Measurements from ENCODE around the gene MFAP4.

The MFAP4 gene

DNA sequence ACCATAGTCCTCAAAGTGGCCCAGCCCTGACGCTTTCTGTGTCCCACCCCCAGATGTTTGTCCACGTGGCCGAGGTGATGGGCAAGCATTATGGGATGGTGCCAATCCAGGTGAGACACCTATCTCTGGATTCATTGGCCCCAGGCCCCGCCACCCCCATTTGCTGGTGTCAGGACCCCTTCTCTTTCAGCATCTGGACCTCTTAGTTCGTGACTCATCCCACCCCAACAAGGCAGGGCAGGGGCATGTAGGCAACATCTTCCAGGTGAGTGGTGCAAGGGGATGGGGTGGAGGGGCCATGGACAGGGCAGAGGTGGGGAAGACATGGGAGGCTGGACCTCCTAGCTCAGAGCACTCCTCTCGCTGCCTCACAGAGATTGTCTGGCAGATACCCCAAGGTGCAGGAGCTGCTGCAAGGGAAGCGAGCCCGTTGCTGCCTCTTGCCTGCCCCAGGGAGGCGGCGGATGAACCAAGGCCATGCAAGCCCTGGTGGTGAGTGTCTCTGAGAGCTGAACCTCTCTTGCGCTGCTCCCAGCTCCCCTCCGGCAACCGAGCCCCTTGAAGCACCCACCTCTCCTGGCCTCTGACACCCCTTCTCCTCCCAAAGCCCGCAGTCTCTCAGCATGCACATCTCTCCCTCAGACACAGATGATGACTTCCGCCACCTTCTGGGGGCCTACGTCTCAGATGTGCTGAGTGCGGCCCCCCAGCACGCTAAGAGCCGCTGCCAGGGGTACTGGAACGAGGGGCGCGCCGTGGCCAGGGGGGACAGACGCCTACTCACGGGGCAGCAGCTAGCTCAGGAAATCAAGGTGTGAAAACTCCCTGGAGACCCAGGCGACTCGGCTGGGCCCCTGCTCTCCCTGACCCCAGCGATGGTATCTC lies 27.6 kb upstream of the MFAP4 start:
- Mint-ChIP-seq H3K4me1 (ENCODE audit: low read depth) (no peaks in the 10 kb centered on the region), H3K4me3 (no peak overlapping the region), H3K27me3 (no peaks in the 10 kb centered on the region), H3K9me3 (no peaks in the 10 kb centered on the region), H3K27ac (no peak overlapping the region), H3K36me3 (ENCODE audit: low read depth) (no peaks in the 10 kb centered on the region)

DNA sequence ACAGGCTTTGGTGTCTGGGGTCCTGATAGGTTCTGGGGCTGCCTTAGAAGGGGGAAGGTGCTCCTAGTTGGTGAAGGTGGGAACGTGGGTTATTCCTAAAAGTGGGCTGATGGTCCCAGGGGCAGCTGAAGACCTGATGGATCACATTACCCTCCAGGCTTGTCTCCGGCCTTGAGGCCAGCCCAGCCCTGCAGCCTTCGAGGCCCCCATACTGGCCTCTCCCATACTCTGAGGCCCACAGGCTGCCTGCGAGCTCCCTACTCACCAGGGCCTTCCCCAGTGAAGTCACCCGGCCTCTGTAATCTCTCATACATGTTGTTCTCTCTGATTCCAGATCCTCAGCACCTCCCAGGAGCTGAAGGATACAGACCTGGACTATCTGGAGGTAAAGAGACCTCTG lies 26.8 kb upstream of the MFAP4 start:
- Mint-ChIP-seq H3K27ac (no peak overlapping the region), H3K9me3 (no peaks in the 10 kb centered on the region), H3K4me1 (ENCODE audit: low read depth) (no peaks in the 10 kb centered on the region), H3K4me3 (no peak overlapping the region), H3K36me3 (ENCODE audit: low read depth) (no peaks in the 10 kb centered on the region), H3K27me3 (no peaks in the 10 kb centered on the region)

DNA sequence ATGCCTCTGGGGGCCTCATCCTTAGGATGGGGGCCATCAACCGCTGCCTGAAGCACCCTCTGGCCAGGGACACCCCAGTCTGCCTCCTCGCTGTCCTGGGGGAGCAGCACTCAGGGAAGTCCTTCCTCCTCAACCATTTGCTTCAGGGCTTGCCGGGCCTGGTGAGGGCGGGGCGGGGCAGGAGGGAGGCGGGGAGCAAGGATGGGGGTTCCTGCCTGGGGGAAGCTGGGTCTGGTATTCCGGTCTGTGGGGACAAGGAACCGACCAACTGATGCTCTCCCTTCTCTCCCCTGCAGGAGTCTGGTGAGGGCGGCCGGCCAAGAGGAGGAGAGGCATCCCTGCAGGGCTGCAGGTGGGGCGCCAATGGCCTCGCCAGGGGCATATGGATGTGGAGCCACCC lies 26.0 kb upstream of the MFAP4 start:
- no peak overlapping the region for H3K4me3 Mint-ChIP-seq
- H3K36me3 Mint-ChIP-seq (ENCODE audit: low read depth): no peaks in the 10 kb centered on the region
- H3K4me1 Mint-ChIP-seq (ENCODE audit: low read depth): no peaks in the 10 kb centered on the region
- H3K9me3 Mint-ChIP-seq: no peaks in the 10 kb centered on the region
- H3K27me3 Mint-ChIP-seq: no peaks in the 10 kb centered on the region
- no peak overlapping the region for H3K27ac Mint-ChIP-seq

DNA sequence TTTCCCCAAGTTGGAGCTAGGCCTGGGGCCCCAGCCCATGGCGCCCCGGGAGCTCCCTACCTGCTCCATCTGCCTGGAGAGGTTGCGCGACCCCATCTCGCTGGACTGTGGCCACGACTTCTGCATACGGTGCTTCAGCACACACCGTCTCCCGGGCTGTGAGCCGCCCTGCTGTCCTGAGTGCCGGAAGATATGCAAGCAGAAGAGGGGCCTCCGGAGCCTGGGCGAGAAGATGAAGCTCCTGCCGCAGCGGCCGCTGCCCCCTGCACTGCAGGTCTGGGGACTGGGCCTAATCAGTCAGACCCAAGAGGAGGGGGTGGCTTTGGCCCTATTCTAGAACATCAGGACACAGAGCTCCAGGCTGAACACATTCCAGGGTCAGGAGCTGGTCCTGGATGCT lies 25.5 kb upstream of the MFAP4 start:
- Mint-ChIP-seq H3K27me3 (no peaks in the 10 kb centered on the region), H3K4me3 (no peak overlapping the region), H3K36me3 (ENCODE audit: low read depth) (no peaks in the 10 kb centered on the region), H3K4me1 (ENCODE audit: low read depth) (no peaks in the 10 kb centered on the region), H3K9me3 (no peaks in the 10 kb centered on the region), H3K27ac (no peak overlapping the region)

DNA sequence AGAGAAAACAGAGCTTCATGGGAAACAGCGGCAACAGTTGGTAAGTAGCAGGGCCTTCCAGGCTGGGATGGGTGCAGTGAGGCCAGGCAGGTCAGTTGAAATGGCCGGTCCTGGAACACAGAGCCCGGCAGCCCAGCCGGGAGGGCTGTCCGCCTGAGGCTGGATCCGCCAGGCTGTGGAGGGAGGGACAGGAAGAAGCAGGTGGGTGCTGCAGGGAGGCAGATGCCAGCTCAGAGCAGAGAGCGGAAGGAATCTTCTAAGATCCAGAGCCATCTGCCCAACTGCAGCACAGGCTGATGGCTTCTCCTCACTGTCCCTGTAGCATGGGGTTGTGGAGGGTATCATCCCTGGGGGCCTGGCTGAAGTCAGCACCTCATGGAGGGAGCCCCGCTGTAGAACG lies 24.6 kb upstream of the MFAP4 start:
- Mint-ChIP-seq H3K36me3 (ENCODE audit: low read depth) (no peaks in the 10 kb centered on the region), H3K9me3 (no peaks in the 10 kb centered on the region), H3K27ac (no peak overlapping the region), H3K27me3 (no peaks in the 10 kb centered on the region), H3K4me1 (ENCODE audit: low read depth) (no peaks in the 10 kb centered on the region), H3K4me3 (no peak overlapping the region)

DNA sequence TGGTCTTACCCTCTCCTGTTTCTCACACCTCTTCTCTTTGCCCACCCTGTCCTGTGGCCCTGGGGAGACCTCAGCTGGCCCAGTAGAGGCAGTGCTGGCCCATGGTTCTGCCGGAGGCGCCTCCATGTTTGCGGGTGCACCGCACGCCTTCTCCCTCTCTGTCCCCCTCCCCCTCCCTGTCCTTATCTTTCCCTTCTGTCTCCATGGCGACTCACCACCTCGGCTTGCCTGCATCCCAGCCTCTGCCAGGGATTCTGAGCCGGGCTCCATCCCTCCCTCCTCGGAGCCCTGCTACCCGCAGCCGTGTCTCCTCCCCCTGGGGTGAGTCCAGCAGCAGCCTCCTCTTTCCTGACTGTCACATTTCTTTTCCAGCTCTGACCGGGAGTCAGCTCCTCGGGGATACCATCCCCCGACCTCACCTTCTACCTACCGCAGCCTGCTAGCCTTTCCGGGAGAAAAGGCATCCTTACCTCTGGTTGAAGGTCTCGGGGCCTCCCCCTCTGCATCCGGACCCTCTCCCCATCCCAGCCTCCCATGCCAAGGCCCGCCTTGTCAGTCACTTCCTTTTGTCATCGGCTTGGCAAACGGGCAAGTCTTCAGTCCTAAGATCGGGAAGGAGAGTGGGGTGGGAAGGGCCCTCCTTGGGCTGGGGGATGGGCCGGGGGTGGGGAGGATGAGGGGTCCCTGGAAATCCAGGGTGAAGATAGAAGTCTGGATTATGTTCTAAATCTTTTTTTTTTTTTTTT lies 24.1 kb upstream of the MFAP4 start, which contains the start of gene RNF112:
TSS of gene RNF112 (plus strand) at position 358 of the 746 bp plus-strand sequence. CDS start at position 535, 177 bp downstream.
- no peak within 1 kb of the TSS for H3K4me3 Mint-ChIP-seq
- no peaks in the 10 kb centered on the region for H3K36me3 Mint-ChIP-seq (ENCODE audit: low read depth)

DNA sequence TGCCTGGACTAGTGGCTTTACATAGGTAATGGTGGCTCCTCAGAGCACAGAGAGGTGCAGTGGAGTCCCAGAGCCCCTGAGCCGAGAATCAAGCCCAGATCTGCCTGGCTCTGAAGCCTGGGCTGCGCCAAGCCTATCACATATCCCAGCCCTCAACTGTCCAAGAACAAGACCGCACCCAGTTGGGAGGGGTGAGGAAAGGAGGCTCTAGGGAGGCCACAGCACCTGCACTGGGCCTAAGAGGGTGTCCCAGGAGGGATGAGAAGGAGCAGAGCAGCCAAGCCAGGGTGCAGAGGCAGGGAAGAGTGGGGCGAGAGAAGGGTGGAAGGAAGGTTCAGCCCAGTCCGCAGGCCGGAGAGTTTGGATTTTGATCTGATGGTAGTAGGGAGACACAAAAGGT lies 23.1 kb upstream of the MFAP4 start:
- Mint-ChIP-seq H3K9me3 (no peaks in the 10 kb centered on the region), H3K4me3 (no peak overlapping the region), H3K27ac (no peak overlapping the region), H3K27me3 (no peaks in the 10 kb centered on the region), H3K4me1 (ENCODE audit: low read depth) (no peaks in the 10 kb centered on the region), H3K36me3 (ENCODE audit: low read depth) (no peaks in the 10 kb centered on the region)

More for the DNA sequence above, 24.1 kb upstream of the MFAP4 start, which contains the start of gene RNF112:
- no peak within 1 kb of the TSS for H3K27ac Mint-ChIP-seq
- no peaks in the 10 kb centered on the region for H3K27me3 Mint-ChIP-seq
- no peaks in the 10 kb centered on the region for H3K9me3 Mint-ChIP-seq
- H3K4me1 Mint-ChIP-seq (ENCODE audit: low read depth): no peaks in the 10 kb centered on the region

DNA sequence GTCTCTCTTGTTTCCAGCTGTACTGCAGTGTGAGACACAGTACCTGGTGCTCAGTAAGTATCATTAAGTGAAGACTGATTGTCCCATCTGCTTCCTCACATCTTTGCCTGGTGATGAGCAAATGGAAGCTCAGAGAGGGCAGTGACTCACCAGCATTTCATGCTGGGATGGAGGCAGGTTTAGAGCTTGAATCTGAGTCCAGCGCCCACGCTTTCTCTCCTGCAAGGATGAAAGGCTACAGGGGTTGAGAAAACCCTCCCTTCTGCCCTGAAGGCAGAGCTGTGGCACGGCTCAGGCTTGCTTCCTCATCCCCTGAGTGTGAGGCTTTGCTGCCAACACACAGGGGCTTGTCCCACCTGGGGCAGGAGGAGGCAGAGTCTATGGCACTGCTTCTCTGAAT lies 22.5 kb upstream of the MFAP4 start:
- H3K4me3 Mint-ChIP-seq: no peak overlapping the region

DNA sequence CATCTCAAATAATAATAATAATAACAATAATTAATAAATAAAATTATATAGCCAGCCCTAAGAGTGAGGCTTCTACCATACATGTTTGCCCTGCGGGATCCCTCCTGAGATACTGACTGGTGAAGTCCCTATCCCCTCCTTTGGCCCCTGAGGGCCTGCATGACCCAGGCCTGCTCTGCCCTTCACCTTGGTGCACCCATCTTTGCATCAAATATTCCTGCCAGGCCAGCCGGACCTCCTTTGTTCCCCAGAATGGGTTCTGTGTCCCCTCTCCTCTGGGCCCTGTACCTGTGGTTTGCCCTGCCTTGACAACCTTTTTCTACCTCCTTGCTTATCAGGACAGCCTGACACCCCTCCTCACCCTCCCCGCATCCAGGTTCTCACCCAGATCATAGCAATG lies 22.1 kb upstream of the MFAP4 start:
- Mint-ChIP-seq H3K36me3 (ENCODE audit: low read depth) (no peaks in the 10 kb centered on the region), H3K27ac (no peak overlapping the region), H3K4me3 (no peak overlapping the region), H3K4me1 (ENCODE audit: low read depth) (no peaks in the 10 kb centered on the region), H3K27me3 (no peaks in the 10 kb centered on the region), H3K9me3 (no peaks in the 10 kb centered on the region)

More for the DNA sequence above, 22.5 kb upstream of the MFAP4 start:
- Mint-ChIP-seq H3K9me3 (no peaks in the 10 kb centered on the region), H3K27me3 (no peaks in the 10 kb centered on the region), H3K27ac (no peak overlapping the region), H3K36me3 (ENCODE audit: low read depth) (no peaks in the 10 kb centered on the region), H3K4me1 (ENCODE audit: low read depth) (no peaks in the 10 kb centered on the region)

DNA sequence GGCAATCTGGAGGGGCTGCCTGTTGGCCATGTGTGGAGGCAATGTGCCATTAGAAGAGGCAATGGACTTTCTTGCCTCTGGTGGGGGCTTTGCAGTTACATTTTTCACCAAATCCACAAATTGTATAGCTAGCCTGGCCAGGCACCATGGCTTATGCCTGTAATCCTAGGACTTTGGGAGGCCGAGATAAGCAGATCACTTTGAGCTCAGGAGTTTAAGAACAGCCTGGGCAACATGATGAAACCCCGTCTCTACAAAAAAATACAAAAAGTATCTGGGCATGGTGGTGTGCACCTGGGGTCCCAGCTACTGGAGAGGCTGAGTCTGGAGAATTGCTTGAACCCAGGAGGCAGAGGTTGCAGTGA lies 21.3 kb upstream of the MFAP4 start:
- H3K4me3 Mint-ChIP-seq: no peak overlapping the region
- H3K36me3 Mint-ChIP-seq (ENCODE audit: low read depth): no peaks in the 10 kb centered on the region
- H3K27me3 Mint-ChIP-seq: no peaks in the 10 kb centered on the region
- no peak overlapping the region for H3K27ac Mint-ChIP-seq
- H3K9me3 Mint-ChIP-seq: no peaks in the 10 kb centered on the region
- H3K4me1 Mint-ChIP-seq (ENCODE audit: low read depth): no peaks in the 10 kb centered on the region

DNA sequence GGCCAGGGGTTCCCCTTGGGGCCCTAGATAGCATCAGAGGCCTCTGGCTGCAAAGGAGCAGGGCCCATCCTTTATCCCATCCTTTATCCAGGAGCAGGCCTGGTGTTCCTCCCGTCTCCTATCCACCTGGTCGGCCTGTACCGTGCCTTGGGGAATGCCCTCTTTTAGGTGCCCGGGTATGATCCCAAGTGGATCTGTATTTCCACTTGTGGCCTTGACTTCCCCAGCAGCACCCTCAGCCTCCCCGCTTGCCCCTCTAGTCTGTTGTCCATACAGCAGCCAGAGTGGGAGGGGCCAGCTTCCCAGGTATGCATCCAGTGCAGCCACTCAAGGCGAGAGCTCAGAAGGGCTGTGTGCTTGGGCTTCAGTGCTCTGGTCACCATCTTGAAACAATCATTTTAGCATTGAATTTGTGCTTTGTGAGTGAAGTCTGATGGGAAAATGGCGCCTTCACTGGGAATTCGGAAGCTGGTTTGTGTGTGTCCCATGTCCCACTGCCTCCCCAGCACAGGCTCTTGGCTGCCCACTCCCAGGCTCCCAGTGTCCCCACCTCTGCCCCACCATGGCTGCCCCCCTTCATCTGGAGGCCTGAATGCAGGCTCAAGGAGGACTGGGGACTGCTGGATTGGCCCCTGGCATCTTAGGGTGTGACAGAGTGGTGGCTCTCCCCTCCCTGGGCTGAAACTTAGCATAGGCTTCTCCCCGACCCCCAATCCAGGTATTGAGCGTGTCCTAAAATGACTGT lies 20.8 kb upstream of the MFAP4 start:
- no peaks in the 10 kb centered on the region for H3K36me3 Mint-ChIP-seq (ENCODE audit: low read depth)
- no peaks in the 10 kb centered on the region for H3K4me1 Mint-ChIP-seq (ENCODE audit: low read depth)
- H3K27ac Mint-ChIP-seq: no peak overlapping the region
- H3K4me3 Mint-ChIP-seq: no peak overlapping the region
- no peaks in the 10 kb centered on the region for H3K9me3 Mint-ChIP-seq
- no peaks in the 10 kb centered on the region for H3K27me3 Mint-ChIP-seq

DNA sequence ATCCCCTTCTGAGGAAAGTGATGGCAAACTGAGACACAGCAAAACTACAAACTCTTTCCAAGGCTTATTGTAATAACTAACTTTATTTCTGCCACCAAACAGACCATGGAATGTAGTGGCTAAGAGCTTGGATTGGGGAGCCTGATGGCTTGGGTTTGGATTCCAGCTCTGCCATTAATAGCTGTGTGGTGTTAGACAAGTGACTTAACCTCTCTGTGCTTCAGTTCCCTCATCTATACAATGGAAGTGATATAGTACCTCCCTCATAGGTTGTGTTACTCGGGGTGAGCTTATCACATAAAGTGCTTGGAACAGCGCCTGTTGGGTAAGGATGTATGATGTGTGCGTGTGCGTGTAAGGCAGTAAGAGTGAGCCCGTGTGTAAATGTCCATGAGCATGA lies 18.1 kb upstream of the MFAP4 start:
- Mint-ChIP-seq H3K27ac (no peak overlapping the region), H3K9me3 (no peaks in the 10 kb centered on the region), H3K36me3 (ENCODE audit: low read depth) (no peaks in the 10 kb centered on the region), H3K27me3 (no peaks in the 10 kb centered on the region), H3K4me3 (no peak overlapping the region), H3K4me1 (ENCODE audit: low read depth) (no peaks in the 10 kb centered on the region)

DNA sequence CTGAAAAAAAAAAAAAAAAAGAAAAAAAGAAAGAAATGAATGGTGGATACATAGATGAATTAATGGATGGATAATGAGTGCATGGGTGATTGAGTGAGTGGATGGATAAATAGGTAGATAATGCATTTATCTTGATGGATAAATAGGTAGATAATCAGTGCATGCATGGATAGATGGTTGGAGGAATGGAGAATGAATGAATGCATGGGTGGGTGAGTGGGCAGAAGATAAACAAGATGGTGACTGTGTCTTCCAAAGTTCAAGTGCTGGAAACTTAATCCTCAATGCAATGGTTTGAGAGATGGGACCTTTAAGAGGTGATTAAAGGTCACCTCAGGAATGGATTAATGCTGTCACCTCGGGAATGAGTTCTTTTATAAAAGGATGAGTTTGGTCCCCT lies 17.3 kb upstream of the MFAP4 start:
- no peaks in the 10 kb centered on the region for H3K9me3 Mint-ChIP-seq
- H3K27ac Mint-ChIP-seq: no peak overlapping the region
- H3K4me3 Mint-ChIP-seq: no peak overlapping the region
- no peaks in the 10 kb centered on the region for H3K36me3 Mint-ChIP-seq (ENCODE audit: low read depth)
- no peaks in the 10 kb centered on the region for H3K4me1 Mint-ChIP-seq (ENCODE audit: low read depth)
- H3K27me3 Mint-ChIP-seq: no peaks in the 10 kb centered on the region

DNA sequence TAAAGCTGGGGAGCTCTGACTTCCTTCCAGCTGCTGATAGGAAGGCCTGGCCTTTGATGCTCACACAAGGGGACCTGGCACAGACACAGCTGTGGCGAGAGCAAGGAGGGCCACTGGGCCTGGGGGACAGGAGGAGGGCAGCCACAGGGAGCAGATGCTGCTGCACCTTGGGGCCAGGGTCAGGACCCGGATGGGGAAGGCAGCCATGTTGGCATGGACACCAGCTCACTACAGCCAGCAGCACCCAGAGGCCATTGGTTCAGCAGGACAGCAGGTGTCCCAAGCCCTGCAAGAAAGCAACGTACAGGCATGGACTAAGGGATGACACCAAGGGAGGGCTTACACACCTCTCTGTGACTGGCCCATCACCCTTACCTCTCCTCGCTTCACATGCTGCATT lies 16.0 kb upstream of the MFAP4 start:
- no peak overlapping the region for H3K4me3 Mint-ChIP-seq
- H3K4me1 Mint-ChIP-seq (ENCODE audit: low read depth): no peaks in the 10 kb centered on the region
- H3K27me3 Mint-ChIP-seq: no peaks in the 10 kb centered on the region
- no peaks in the 10 kb centered on the region for H3K36me3 Mint-ChIP-seq (ENCODE audit: low read depth)
- H3K27ac Mint-ChIP-seq: no peak overlapping the region
- H3K9me3 Mint-ChIP-seq: no peaks in the 10 kb centered on the region

DNA sequence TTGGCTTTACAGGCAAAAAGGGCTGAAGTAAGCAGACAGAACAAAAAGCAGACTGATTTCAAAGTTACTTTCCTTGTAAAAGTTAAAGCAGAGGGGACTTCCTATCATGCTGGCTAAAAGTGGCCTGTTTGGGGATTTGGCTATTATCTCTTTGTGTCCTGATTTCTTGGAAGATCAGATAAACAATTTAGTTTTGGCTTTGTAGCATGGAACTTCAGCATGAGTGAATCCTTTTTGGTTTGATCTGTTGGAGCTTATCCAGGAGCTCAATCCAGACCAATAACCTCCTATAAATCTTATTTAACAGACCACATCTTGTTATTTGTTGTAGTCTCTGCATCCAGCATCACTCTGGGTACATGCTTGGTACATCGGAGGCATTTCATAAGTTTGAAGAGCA lies 15.2 kb upstream of the MFAP4 start:
- H3K4me1 Mint-ChIP-seq (ENCODE audit: low read depth): no peaks in the 10 kb centered on the region
- no peak overlapping the region for H3K4me3 Mint-ChIP-seq
- no peak overlapping the region for H3K27ac Mint-ChIP-seq
- H3K27me3 Mint-ChIP-seq: no peaks in the 10 kb centered on the region
- no peaks in the 10 kb centered on the region for H3K36me3 Mint-ChIP-seq (ENCODE audit: low read depth)
- H3K9me3 Mint-ChIP-seq: no peaks in the 10 kb centered on the region

Measured in stimulated activated naive CD8-positive, alpha-beta T cell treated with anti-CD3 and anti-CD28 coated beads, Interleukin-15, Interleukin-2, amounts not matched to agents 100 ng/mL and 50 ng/mL, for 24 hours (primary cell).